Measurements from ENCODE around the gene ERMN. TPM values are rescaled to one million over a fixed set of nuclear protein-coding genes. Genes with fewer than 3 reads are reported as not detected.

Gene ERMN
- polyA plus RNA-seq, 1 donor (not counting 4 experiments of a cell fraction or from before 2014, with no cell fraction given) = not detected

GRCh38 chr2:157269922-157270321 is 55.7 kb downstream of the ERMN start:
- Histone ChIP-seq H3K4me3 (ENCODE audit: control insufficient read depth in 2 of 3, extremely low read depth in 1 of 3, insufficient read depth in 2 of 3, low read depth in 1 of 3, low read length in 3 of 3) (no peak overlapping the region), H3K9me1 (ENCODE audit: control insufficient read depth, extremely low read depth, insufficient read depth, low read length) (no peaks in the 10 kb centered on the region), H3K27ac (ENCODE audit: control insufficient read depth, insufficient read depth, low read length) (no peak overlapping the region), H3K9ac (ENCODE audit: control insufficient read depth, extremely low read depth, insufficient read depth, low read length) (no peak overlapping the region), H3K4me2 (ENCODE audit: control insufficient read depth, extremely low read depth, insufficient read depth, low read depth, low read length) (no peak overlapping the region), H3K4me1 (ENCODE audit: control insufficient read depth, extremely low read depth, insufficient read depth, low read length) (peaks cover 4% of the 10 kb centered on the region), H3K27me3 (ENCODE audit: control insufficient read depth, extremely low read depth, insufficient read depth, low read length) (no peaks in the 10 kb centered on the region), H3K79me2 (ENCODE audit: control insufficient read depth, insufficient read depth, low read length) (no peaks in the 10 kb centered on the region), H2AFZ (ENCODE audit: control insufficient read depth, low read length) (no peak overlapping the region), H3K9me3 (ENCODE audit: control insufficient read depth, low read depth, low read length) (no peaks in the 10 kb centered on the region), H4K20me1 (ENCODE audit: control insufficient read depth, extremely low read depth, insufficient read depth, low read length) (no peaks in the 10 kb centered on the region), H3K36me3 (ENCODE audit: control insufficient read depth in 2 of 2, extremely low read depth in 1 of 2, insufficient read depth in 2 of 2, low read length in 2 of 2) (no peaks in the 10 kb centered on the region)
- dilution Hi-C loops (cut with MboI; ENCODE audit: extremely low pct_ligation_motif_present, low sequenced_read_pairs) = no loop called here
- DNase-seq (ENCODE audit: low read depth, low spot score) = no peak
- TF ChIP-seq EZH2 (IDR thresholded peaks at IDR 0.05; ENCODE audit: low read length) = no peak
- TF ChIP-seq CTCF (optimal IDR thresholded peaks at IDR 0.05 in 1 of 3, IDR thresholded peaks at IDR 0.05 in 1 of 3, conservative IDR thresholded peaks at IDR 0.05 in 1 of 3; ENCODE audit: extremely low read depth in 1 of 3, insufficient read depth in 2 of 3, low read length in 3 of 3) = no peak
- FAIRE-seq = no peak

- no peaks in the 10 kb centered on the region for H3K79me2 ChIP-seq (ENCODE audit: control insufficient read depth, insufficient read depth, low read length)
- no peak for DNase-seq (ENCODE audit: low read depth, low spot score)
Measured at GRCh38 chr2:157269060-157269459, 56.6 kb downstream of the ERMN start.

More at GRCh38 chr2:157269060-157269459, 56.6 kb downstream of the ERMN start:
- Histone ChIP-seq H3K27ac (ENCODE audit: control insufficient read depth, insufficient read depth, low read length) (no peak overlapping the region), H3K9ac (ENCODE audit: control insufficient read depth, extremely low read depth, insufficient read depth, low read length) (no peak overlapping the region), H3K36me3 (ENCODE audit: control insufficient read depth in 2 of 2, extremely low read depth in 1 of 2, insufficient read depth in 2 of 2, low read length in 2 of 2) (no peaks in the 10 kb centered on the region), H3K9me3 (ENCODE audit: control insufficient read depth, low read depth, low read length) (no peaks in the 10 kb centered on the region), H3K9me1 (ENCODE audit: control insufficient read depth, extremely low read depth, insufficient read depth, low read length) (no peaks in the 10 kb centered on the region), H3K4me2 (ENCODE audit: control insufficient read depth, extremely low read depth, insufficient read depth, low read depth, low read length) (no peak overlapping the region), H3K4me3 (ENCODE audit: control insufficient read depth in 2 of 3, extremely low read depth in 1 of 3, insufficient read depth in 2 of 3, low read depth in 1 of 3, low read length in 3 of 3) (no peak overlapping the region), H4K20me1 (ENCODE audit: control insufficient read depth, extremely low read depth, insufficient read depth, low read length) (no peaks in the 10 kb centered on the region), H3K27me3 (ENCODE audit: control insufficient read depth, extremely low read depth, insufficient read depth, low read length) (no peaks in the 10 kb centered on the region), H3K4me1 (ENCODE audit: control insufficient read depth, extremely low read depth, insufficient read depth, low read length) (peaks cover 4% of the 10 kb centered on the region), H2AFZ (ENCODE audit: control insufficient read depth, low read length) (peak overlapping the region; percentile 33)
- dilution Hi-C loops (cut with MboI; ENCODE audit: extremely low pct_ligation_motif_present, low sequenced_read_pairs) = no loop called here
- TF ChIP-seq CTCF (optimal IDR thresholded peaks at IDR 0.05 in 1 of 3, IDR thresholded peaks at IDR 0.05 in 1 of 3, conservative IDR thresholded peaks at IDR 0.05 in 1 of 3; ENCODE audit: extremely low read depth in 1 of 3, insufficient read depth in 2 of 3, low read length in 3 of 3) (no peak), EZH2 (IDR thresholded peaks at IDR 0.05; ENCODE audit: low read length) (no peak)
- FAIRE-seq = no peak

Other genes with a start within 250 kb of the ERMN start
- gene GALNT5, start 68.1 kb downstream of the ERMN start, polyA plus RNA-seq = 6.8 to 10.9 TPM (median 8.3 TPM) in 3 replicates
- 0.06 to 0.21 TPM in 2 of 3 replicates, not detected in the other for gene CYTIP, start 118.3 kb upstream of the ERMN start, polyA plus RNA-seq

Data from keratinocyte (primary cell).